ENCODE data around the gene EML4. TPM values are rescaled to one million over a fixed set of nuclear protein-coding genes. Genes with fewer than 3 reads are reported as not detected.

EML4 gene
- polyA plus RNA-seq, 4 donors, result 87.4 to 123 (median 116) TPM

DNA sequence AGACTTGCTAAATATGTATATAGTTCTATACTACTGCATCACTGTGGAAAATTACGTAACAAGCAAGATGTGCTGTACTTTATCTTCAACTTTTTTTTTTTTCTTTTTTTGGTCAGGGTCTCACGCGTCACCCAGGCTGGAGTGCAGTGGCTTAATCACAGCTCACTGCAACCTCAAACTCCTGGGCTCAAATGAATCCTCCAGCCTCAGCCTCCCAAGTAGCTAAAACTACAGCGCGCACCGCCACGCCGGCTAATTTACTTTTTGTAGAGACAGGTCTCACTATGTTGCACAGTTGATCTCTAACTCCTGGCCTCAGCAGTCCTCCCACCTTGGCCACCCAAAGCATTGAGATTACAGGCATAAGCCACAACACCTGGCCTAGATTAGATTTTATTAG is 123.9 kb downstream of the EML4 start:
- DNase-seq (ENCODE audit: low read depth in 4 of 4, low spot score in 3 of 4), result no peak

DNA sequence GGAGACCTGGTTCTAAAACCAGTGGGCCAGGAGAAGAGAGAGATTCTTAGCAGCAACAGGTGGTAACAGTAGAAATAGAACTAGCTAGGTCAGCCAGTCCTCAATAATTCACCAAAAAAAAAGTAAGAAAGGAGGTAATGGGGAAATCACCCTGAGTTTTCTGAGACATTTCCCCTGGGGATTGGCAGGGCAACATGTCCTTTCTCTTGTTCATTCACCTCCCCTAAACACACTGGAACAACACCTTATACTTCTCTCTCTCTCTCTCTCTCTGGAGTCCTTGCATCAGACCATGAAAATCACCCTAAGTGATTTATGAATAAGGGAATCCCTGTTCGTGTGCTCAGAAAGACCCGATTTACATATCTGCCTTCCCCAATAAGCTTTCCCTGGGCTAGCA is 127.1 kb downstream of the EML4 start:
- no peak for DNase-seq (ENCODE audit: low read depth in 4 of 4, low spot score in 3 of 4)

DNA sequence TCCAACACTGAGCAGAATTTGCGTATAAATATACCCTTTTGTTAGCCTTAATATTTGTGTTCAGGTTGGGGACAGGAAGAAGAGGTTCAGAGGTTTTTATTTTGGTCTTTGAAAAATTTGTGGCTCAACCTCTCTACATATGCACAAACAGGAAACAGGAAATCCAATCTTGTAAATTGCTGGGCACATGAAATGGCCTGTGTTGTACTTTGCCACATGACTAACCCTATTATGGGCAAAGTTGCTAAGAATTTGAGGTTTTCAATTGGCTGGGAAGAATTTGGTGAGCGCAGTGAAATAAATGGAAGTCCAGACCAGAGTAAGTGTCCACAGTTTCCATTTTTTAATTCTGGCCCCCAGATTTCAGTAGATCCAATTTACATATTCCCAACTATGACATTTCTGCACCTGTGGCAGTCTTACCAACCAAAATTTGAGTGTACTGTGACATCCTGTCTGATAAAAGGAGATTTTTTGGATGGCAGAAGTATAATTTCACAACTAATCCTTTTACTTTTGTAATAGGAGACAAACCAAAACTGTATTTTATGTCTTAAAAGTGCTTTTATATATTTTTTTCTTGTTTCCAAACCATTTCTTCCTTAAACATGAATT is 128.3 kb downstream of the EML4 start:
- no peak for DNase-seq (ENCODE audit: low read depth in 4 of 4, low spot score in 3 of 4)

DNA sequence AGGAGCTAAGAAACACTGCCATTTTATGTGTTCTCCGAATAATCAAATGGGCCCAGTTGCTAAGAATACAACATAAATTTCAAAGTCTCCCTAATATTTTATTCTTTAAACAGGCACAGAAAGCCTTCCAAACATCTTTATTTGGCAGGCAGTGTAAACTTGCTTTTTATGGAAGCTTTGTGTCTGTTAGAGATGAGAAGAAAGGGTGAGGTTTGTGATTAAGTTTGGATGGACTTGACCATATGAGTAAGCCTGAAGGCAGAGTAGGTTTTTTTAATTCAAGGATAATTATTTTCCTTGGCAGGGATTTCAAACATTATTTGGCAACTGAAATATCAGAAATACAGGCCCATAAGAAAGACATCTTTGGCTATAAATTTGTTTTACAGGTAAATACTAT is 129.0 kb downstream of the EML4 start:
- no peak for DNase-seq (ENCODE audit: low read depth in 4 of 4, low spot score in 3 of 4)

DNA sequence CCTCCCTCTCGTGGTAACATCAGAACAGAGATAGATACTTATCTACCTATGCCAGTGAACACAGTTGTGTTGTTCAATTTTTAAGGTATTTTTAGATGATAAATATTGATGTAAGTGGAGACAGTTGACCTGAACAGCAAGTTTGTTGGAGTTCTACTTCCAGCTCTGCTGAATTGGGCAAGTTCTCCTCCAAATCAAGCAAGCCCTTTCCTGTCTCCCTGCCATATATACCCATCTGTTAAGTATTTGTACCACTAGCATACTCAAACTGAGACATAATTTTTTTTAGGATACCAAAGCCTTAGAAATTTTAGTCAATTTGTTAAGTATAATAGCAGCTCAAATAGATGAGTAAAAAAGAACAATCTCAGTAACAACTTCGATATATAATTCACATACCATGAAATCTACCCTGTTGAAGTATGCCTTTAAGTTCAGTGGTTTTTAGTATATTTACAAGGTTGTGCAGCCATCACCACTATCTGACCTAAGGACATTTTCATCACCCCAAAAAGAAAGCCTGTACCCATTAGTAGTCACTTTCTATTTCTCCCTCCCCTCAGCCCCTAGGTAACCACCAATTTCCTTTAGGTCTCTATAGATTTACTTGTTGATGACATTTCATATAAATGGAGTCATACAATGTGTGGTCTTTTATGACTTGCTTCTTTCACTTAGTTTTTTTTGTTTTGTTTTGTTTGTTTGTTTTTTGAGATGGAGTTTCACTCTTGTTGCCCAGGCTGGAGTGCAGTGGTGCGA is 130.0 kb downstream of the EML4 start:
- no peak for DNase-seq (ENCODE audit: low read depth in 4 of 4, low spot score in 3 of 4)

DNA sequence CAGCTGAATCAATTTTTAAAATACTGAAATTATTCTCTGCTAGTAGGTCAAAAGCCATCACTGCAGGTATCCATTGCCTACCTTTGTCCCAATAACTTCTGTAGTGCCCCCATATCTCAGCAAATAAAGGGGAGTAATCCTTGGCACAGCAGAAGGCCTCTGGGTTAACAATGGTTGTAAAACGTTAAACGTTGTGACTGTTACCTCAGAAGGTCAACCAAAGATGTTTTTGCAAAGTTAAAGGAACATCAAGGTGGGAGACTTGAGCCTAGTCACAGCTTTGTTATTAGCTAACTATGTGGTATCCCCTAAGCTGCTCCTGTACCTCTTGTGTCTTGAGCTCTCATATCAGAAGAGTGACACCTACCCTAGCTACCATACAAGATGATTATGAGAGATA is 131.4 kb downstream of the EML4 start:
- no peak for DNase-seq (ENCODE audit: low read depth in 4 of 4, low spot score in 3 of 4)

DNA sequence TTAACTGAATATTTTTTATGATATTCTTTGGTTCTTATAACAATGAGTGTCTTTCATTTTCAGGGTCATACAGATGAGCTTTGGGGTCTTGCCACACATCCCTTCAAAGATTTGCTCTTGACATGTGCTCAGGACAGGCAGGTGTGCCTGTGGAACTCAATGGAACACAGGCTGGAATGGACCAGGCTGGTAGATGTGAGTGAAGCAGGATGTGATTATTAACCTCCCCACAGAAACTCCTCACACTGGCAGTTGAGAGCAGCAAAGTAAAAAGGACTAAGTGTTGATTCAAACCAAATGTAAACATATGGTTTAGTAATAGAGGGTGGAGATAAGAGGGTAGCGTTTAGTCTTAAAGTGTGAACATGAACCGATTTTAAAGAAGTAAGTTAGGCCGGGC is 134.1 kb downstream of the EML4 start:
- no peak for DNase-seq (ENCODE audit: low read depth in 4 of 4, low spot score in 3 of 4)

DNA sequence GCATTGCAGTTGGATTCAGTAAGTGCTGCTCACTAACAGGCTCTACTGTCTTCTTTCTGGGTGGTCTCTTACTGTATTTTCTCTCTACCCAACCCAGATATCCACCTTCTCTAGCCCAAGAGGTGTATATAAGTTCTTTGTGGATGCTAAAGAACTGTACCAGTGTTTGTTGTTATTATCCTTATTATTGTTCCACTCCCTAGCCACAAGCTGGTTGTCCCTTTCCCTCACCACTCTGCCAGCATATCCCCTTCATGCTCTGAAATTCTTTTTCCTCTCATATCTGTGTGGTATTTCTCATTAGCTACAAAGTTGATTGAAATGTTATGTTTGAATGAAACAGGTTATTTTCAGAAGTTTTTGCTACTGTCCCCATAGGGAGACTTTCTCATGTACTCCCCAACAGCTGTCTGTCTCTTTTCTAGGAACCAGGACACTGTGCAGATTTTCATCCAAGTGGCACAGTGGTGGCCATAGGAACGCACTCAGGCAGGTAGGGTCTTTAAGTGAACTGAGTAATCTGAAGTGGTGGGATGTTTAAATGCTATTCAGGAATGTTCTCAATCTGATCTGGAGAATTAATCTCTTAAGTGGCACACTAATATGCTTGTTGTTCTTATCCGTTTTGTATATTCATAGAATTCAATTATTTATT is 135.0 kb downstream of the EML4 start:
- DNase-seq (ENCODE audit: low read depth in 4 of 4, low spot score in 3 of 4), result no peak

DNA sequence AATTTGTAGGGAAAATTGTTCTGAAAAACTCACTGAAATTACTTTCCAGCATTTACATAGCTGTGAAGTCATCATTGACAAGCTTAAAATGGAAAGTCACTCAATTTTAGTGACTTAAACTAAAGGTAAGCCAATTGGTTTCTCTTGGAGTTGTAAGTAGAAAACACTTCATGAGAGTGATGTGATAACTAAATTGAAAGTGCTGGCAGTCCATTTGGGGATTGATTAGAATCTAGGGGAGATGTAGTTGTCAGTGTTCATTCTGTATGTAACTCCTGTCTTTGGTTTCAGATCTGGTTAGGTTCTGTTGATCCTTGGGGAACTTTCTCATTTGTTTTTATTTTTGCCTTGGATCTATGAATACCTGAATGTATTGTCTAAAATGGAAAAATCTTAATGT is 138.0 kb downstream of the EML4 start:
- DNase-seq (ENCODE audit: low read depth in 4 of 4, low spot score in 3 of 4), result no peak

DNA sequence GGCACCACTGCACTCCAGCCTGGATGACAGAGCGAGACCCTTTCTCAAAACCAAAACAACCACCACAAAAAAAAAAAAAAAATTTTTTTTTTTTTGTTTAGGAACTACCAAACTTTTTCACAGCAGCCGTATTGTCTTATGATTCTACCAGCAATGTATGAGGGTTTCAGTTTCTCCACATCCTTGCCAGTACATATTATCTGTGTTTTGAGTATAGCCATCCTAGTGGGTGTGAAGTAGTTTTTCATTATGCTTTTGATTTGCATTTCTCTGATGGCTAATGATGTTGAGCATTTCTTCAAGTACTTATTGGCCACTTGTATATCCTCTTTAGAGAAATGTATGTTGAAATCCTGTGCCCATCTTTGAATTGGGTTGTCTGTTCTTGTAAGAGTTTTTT is 140.2 kb downstream of the EML4 start:
- DNase-seq (ENCODE audit: low read depth in 4 of 4, low spot score in 3 of 4), result no peak

DNA sequence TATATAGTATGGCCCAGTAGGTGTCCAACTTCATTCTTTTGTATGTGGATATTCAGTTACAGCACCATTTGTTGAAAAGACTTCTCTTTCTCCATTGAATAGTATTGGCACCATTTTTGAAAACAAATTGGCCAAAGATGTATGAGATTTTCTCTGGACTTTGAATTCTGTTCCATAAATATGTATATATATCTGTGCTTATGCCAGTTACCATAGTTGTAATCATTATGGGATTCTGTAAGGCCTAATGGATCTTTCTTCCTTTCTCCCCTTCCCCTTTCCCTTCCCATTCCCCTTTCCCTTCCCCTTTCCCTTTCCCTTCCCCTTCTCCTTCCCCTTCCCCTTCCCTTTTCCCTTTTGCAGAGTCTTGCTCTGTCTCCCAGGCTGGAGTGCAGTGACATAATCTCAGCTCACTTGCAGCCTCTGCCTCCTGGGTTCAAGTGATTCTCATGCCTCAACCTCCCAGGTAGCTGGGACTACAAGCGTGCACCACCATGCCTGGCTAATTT is 140.9 kb downstream of the EML4 start:
- no peak for DNase-seq (ENCODE audit: low read depth in 4 of 4, low spot score in 3 of 4)

DNA sequence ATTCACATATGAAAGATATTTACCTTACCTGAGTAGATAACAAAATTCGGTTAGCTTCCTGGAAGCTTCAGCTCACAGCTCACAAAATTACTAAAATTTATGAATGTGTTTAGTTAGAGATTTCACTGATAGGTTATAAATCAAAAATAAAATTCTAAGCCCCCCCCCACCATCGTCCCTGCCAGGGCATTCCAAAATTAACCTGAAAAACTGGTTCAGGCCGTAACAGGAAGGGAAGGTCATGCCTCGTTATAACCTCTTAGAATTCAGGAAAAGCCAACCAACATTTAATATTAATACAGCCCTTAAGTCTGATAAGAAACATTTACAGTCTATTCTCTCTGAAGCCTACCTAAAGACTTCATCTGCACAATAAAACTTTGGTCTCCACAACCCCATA is 143.0 kb downstream of the EML4 start:
- no peak for DNase-seq (ENCODE audit: low read depth in 4 of 4, low spot score in 3 of 4)

DNA sequence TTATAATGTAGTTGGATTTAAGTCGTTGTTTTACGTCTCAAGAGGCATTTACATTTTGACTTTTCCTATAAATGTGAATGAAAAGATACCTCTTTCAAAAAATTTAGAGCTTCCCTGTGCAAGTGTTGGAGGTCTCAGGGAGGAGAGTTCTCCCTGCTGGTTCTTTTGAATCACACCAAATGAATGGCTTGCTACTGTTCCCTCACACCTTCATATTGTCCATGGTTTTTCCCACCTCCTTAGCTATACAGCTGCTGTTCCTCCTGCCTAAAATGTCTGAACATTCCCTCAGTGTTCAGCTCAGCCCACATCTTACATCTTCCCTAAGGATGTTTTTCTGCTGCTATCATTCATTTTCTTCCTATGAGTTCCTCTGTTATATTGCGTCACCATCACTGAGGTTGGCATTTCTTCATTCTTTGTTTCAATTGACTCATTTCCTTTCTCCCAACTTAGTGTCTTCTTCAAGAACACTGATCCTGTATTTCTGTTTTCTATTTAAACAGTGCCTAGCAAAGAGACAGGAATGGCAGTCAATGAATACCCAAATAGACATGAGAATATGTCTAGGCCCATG is 145.8 kb downstream of the EML4 start:
- no peak for DNase-seq (ENCODE audit: low read depth in 4 of 4, low spot score in 3 of 4)

DNA sequence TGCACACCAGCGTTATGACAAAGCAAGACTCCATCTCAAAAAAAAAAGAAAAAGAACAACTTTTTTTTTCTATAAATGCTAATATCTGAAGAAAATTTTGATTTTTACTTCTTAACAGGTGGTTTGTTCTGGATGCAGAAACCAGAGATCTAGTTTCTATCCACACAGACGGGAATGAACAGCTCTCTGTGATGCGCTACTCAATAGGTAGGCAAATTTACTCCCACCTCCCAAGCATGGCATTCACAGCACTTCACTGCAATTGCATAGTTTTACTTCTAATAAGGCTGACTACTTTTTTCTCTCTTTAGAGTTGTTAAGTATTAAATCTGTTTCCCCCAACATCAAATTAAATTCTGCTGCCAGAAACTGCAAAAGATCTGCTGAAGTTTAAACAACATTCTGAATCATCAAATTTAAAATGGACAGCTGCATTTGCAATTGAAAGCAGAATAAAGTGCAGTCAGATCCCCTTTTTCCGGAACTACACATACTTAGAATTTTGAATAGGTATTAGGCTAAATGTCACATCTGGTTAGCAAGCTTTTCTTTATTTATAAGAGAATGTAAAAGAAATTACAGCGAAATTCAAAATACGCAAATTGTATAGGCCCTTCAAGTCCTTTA is 146.8 kb downstream of the EML4 start:
- no peak for DNase-seq (ENCODE audit: low read depth in 4 of 4, low spot score in 3 of 4)

DNA sequence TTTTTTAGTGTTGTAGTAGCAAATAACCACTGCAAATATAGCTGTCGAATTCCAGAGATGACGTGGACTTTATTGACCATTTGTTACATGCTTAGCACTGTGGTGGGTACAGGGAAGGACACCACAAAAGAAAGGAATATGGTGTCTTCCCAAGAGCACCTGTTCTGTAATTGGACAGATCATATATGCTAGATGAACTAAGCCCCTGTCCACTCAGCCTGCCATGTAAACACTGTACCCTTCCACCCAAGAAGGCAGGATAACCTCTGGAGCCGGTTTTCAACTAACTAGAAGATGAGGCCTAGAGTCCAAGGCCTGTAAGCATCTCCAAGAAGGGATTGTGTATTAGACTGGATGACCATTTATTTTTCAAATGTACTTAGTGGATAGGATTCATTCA is 147.8 kb downstream of the EML4 start:
- no peak for DNase-seq (ENCODE audit: low read depth in 4 of 4, low spot score in 3 of 4)

DNA sequence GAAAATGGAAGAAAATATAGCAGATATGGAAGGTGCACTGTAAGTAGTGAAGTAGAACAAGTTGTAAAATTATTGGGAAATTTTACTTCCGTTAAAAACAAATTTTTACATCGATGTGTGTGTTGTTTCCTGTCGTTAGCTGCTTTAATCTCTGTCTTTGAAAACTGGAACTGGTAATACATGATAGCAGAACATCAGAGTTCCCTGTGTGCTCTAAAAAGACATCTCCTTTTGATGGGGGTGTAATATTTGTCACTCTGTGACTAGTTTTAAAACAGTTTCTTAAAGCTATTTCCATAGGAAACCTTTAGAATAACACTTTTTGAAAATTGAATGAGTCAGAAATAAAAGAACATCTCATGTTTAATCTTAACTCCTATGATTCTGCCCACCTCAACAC is 148.3 kb downstream of the EML4 start:
- no peak for DNase-seq (ENCODE audit: low read depth in 4 of 4, low spot score in 3 of 4)

DNA sequence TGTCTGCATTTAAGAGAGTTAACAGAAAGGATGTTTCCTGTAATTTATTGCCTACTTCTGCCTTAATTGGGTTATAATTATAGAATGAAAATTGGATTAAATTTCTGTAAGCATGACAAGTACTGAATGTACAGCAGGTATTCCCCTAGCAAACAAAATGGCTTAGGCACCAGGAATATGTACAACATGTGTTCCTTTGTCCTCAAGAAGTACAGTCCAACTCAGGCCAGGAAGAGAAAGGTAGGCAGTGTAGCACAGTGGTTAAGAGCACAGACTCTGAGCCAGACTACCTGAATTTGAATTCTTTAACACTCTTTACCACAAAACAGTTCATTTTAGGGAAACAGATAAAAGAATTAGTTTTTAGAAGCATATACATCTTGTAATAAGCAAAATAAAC is 148.8 kb downstream of the EML4 start:
- no peak for DNase-seq (ENCODE audit: low read depth in 4 of 4, low spot score in 3 of 4)

DNA sequence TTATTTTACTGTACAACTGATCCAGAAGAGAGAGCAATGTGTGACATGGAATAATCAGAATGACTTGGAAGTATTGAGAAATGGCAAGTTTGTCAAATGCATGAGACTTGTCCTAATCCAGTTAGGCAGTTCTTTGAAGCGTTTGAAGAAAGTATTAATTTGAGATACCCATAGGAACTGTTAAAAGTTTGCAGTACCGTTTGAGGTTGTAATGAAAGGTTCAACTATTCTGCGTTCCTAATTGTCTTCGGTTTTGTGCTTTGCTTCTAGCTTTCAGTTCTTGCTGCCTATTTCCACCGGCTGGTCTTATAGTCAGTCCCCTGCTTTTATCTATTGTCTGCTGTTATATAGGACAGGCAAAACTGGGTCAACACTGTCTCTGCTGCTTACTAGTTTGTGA is 150.1 kb downstream of the EML4 start:
- DNase-seq (ENCODE audit: low read depth in 4 of 4, low spot score in 3 of 4), result no peak

DNA sequence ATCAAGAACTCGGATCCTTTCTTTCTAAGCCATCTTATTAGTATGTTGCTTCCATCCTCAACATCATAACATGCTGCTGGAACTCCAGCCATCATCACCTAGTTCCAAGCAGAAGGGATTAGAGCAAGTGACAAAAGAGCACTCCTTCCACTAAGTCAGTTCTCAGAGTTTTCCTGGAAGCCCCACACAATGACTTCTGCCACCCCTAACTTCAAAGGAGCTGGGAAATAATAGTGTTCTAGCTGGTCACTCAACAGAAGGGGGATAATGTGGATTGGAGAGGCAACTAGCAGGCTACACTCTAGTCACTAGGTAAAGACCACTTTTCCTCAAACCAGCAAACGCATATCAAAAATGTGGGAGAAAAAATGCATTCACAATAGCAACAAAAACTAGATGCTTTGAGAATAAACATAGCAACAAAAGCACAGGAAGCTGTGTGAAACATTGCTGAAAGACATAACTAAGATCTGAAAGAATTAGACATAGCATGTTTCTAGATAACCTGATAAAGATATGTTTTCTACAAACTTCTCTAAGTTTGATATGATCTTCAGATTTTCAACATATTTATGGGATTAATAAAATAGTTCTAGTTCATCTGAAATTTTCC is 152.4 kb downstream of the EML4 start:
- DNase-seq (ENCODE audit: low read depth in 4 of 4, low spot score in 3 of 4), result no peak

DNA sequence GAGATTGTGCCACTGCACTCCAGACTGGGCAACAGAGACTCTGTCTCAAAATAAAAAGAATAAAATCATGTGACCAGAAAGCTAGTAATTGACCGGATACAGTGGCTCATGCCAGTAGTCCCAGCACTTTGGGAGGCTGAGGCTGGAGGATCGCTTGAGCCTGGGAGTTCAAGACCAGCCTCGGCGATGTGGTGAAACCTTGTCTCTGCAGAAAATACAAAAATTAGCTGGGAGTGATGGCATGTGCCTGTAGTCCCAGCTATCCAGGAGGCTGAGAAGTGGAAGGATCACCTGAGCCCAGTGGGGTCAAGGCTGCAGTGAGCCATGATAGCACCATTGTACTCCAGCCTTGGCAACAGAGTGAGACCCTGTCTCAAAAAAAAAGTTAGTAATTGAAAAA is 155.1 kb downstream of the EML4 start:
- DNase-seq (ENCODE audit: low read depth in 4 of 4, low spot score in 3 of 4), result no peak

DNA sequence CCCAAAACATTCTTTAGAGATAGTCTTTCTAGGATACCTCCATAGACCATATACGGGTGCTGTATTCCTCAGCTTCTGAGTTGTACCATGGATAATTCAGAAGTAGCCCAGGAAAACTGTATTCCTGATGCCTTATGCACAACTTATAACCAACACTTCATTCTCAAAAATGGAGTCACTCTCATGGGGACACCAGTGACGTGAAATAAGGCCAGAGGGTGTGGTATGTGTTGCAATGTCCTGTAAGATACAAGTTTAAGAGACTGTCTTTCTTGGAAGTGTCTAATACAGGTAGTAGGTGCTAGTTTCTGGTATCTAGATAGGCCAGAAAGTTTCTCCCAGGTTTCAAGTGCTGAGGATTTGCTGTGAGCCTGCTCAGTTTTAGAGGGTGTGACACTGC is 155.8 kb downstream of the EML4 start:
- DNase-seq (ENCODE audit: low read depth in 4 of 4, low spot score in 3 of 4), result no peak
